Measurements from ENCODE around the gene STK32C. TPM values are rescaled to one million over a fixed set of nuclear protein-coding genes. Genes with fewer than 3 reads are reported as not detected.

The STK32C gene
- polyA plus RNA-seq, 4 donors: 3.4 to 12.0 (median 7.0) TPM

DNA sequence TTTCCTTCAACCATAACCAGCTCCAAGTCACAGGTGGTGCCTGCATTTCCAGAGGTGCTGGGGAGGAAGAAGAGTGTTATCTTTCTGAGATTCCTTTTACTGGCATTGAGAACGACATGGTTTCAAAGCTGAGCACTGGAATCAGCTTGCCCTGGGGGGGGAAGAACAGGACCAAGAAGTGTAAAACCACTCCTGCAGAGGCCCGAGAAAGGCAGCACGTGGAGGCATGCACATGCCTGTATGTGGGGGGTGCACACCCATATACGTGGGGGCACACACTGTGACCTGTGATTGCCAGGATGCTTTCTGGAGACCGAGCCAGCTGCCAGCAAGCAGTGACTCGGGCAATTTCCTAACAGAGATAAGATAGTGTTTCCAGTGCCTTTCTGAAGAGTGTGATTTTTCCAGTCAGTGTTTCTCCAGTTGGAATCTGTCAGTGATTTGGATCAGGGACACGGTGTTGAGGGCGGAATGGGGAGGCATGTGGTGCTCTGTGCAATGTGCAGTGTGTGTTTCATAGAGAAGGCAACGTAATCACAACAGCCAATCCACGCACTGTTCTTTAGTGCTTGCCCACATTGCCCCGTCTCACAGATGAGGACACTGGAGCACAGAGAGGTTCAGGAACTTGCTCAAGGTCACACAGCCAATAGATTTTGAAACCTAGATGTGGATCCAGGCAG is 28.5 kb upstream of the STK32C start:
- Histone ChIP-seq H3K27me3 (ENCODE audit: control insufficient read depth in 3 of 3, insufficient read depth in 3 of 3, low read length in 3 of 3) (no peaks in the 10 kb centered on the region), H3K4me1 (ENCODE audit: control insufficient read depth in 3 of 3, insufficient read depth in 2 of 3, low read depth in 1 of 3, low read length in 2 of 3) (peaks cover 0 to 14% (median 2%) of the 10 kb centered on the region in 3 donors), H3K36me3 (ENCODE audit: control insufficient read depth in 3 of 3, insufficient read depth in 2 of 3, low read depth in 1 of 3, low read length in 3 of 3) (peaks cover 0 to 27% (median 3%) of the 10 kb centered on the region in 3 donors), H3K9me3 (ENCODE audit: control insufficient read depth in 2 of 2, insufficient read depth in 1 of 2, low read depth in 1 of 2, low read length in 1 of 2) (no peaks in the 10 kb centered on the region), H3K27ac (ENCODE audit: low read depth in 1 of 3, low read length in 2 of 3) (peak overlapping the region; percentile 43 to 81 (median 62)), H3K4me3 (ENCODE audit: low read depth in 1 of 3, low read length in 3 of 3) (peak overlapping the region in 1 of 3 donors; percentile 44)
- FAIRE-seq (no peak), DNase-seq (peak; percentile 9 to 67)
- 22 to 50% (median 41%) methylated on average over 11 of the region's 11 CpGs for WGBS, 3 donors

DNA sequence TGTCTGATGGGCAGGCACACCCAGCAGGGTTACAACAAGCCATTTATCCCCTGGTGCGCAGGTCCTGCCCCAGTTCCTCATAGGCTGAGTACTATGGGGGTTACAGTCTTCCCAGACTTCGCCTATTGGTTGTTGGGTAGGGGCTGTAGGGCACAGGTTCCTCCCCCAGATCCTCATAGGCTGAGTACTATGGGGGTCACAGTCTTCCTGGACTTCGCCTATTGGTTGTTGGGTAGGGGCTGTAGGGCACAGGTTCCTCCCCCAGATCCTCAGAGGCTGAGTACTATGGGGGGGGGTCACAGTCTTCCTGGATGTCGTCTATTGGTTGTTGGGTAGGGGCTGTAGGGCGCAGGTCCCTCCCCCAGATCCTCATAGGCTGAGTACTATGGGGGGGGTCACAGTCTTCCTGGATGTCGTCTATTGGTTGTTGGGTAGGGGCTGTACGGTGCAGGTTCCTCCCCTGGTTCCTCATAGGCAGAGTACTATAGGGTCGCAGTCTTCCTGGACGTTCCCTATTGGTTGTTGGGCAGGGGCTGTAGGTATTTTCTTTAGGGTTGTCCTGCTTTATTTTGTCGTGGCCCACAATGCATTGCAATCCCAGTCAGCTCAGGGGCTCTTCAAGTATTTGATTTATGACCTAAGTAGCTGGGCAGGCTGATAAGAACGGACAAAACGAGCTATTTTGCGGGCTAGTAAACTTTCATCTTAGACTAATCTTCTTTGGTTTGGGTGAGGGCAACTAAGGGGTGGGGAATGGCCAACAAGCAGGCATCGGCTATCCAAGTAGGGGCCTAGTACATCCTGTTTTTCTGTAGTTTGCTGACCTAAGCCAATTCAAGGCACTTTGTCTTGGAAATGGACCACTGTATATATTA is 27.7 kb upstream of the STK32C start:
- H3K4me1 ChIP-seq (ENCODE audit: control insufficient read depth in 3 of 3, insufficient read depth in 2 of 3, low read depth in 1 of 3, low read length in 2 of 3): peaks cover 0 to 18% (median 2%) of the 10 kb centered on the region in 3 donors
- FAIRE-seq (no peak), DNase-seq (peak; percentile 5 to 48)
- H3K27ac ChIP-seq (ENCODE audit: low read depth in 1 of 3, low read length in 2 of 3): peak overlapping the region in 2 of 3 donors; percentile 43 to 81
- no peaks in the 10 kb centered on the region for H3K27me3 ChIP-seq (ENCODE audit: control insufficient read depth in 3 of 3, insufficient read depth in 3 of 3, low read length in 3 of 3)
- peaks cover 0 to 22% (median 3%) of the 10 kb centered on the region in 3 donors for H3K36me3 ChIP-seq (ENCODE audit: control insufficient read depth in 3 of 3, insufficient read depth in 2 of 3, low read depth in 1 of 3, low read length in 3 of 3)
- H3K9me3 ChIP-seq (ENCODE audit: control insufficient read depth in 2 of 2, insufficient read depth in 1 of 2, low read depth in 1 of 2, low read length in 1 of 2): no peaks in the 10 kb centered on the region
- 67 to 75% (median 68%) methylated on average over 14 of the region's 14 CpGs for WGBS, 3 donors
- no peak overlapping the region for H3K4me3 ChIP-seq (ENCODE audit: low read depth in 1 of 3, low read length in 3 of 3)

DNA sequence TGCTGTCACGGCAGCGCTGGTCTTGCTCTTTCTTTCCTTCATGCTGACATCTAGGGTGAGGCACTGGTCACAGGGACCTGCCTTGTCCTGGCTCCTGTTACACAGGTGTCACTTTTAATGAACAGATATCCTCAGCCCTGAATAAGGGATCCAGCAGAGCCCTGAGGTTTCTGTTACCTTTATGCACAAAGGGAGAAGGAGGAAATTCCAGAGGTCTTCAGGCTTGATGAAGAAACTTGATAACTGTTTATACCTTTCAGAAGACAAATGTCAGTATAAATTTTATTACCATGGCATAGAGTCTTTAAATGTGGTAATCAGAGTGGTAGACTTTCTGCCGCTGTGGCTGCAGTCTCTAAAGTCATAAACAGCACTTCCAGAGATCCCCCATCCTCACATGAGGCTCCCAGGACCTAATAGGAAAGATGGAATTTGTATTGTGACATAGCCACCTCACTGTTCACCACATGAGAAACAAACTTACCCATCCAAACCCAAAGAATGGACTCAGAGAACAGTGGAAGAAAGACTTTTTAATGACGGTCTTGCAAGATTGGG is 27.0 kb upstream of the STK32C start:
- FAIRE-seq (no peak), DNase-seq (no peak)
- Histone ChIP-seq H3K9me3 (ENCODE audit: control insufficient read depth in 2 of 2, insufficient read depth in 1 of 2, low read depth in 1 of 2, low read length in 1 of 2) (no peaks in the 10 kb centered on the region), H3K27ac (ENCODE audit: low read depth in 1 of 3, low read length in 2 of 3) (no peak overlapping the region), H3K27me3 (ENCODE audit: control insufficient read depth in 3 of 3, insufficient read depth in 3 of 3, low read length in 3 of 3) (no peaks in the 10 kb centered on the region), H3K36me3 (ENCODE audit: control insufficient read depth in 3 of 3, insufficient read depth in 2 of 3, low read depth in 1 of 3, low read length in 3 of 3) (peaks cover 0 to 21% (median 3%) of the 10 kb centered on the region in 3 donors), H3K4me1 (ENCODE audit: control insufficient read depth in 3 of 3, insufficient read depth in 2 of 3, low read depth in 1 of 3, low read length in 2 of 3) (peaks cover 0 to 25% (median 2%) of the 10 kb centered on the region in 3 donors), H3K4me3 (ENCODE audit: low read depth in 1 of 3, low read length in 3 of 3) (no peak overlapping the region)
- WGBS, 3 donors: 92 to 97% (median 93%) methylated on average over 4 of the region's 4 CpGs

DNA sequence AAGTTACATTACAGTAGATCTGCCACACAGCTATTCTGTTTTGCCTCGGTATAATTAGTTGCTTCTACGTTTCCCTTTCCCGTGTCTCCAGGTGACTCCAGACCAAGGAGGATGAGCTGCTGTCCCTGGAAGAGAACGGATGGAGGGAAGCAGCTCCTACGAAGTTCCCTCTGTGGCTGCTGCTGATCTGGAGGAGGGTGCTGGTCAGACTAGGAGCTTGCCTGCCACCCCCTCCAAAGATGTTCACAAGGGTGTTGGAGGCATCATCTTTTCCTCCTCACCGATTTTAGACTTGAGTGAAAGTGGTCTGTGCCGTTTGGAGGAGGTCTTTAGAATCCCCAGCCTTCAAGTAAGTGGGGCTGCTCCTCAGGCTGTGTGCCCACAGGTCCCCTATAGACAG is 25.6 kb upstream of the STK32C start:
- FAIRE-seq: no peak

DNA sequence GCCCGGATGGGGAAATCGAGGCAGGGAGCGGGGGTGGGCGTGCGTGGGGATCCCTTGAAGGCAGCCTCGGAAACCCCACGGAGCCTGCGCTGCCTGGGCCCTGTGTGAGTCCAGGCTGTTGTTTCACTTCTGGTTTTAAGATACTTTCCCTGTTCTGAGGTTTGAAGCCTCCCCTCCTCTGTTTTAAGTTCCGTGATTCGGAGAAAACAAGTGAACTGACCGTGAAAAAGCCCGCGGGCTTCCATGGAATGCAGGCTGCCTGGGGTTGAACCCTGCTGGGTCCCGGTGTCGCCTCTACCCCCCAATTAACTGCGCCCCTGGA is 24.6 kb upstream of the STK32C start:
- H3K27me3 ChIP-seq (ENCODE audit: control insufficient read depth in 3 of 3, insufficient read depth in 3 of 3, low read length in 3 of 3): no peaks in the 10 kb centered on the region
- FAIRE-seq: no peak
- H3K9me3 ChIP-seq (ENCODE audit: control insufficient read depth in 2 of 2, insufficient read depth in 1 of 2, low read depth in 1 of 2, low read length in 1 of 2): no peaks in the 10 kb centered on the region
- H3K27ac ChIP-seq (ENCODE audit: low read depth in 1 of 3, low read length in 2 of 3): peak overlapping the region in 2 of 3 donors; percentile 83 to 86
- H3K4me1 ChIP-seq (ENCODE audit: control insufficient read depth in 3 of 3, insufficient read depth in 2 of 3, low read depth in 1 of 3, low read length in 2 of 3): peaks cover 0 to 25% (median 2%) of the 10 kb centered on the region in 3 donors
- WGBS, 3 donors: 5 to 10% (median 6%) methylated on average over 14 to 16 of the region's 16 CpGs
- peak overlapping the region; percentile 43 to 83 (median 82) for H3K4me3 ChIP-seq (ENCODE audit: low read depth in 1 of 3, low read length in 3 of 3)
- DNase-seq: no peak
- H3K36me3 ChIP-seq (ENCODE audit: control insufficient read depth in 3 of 3, insufficient read depth in 2 of 3, low read depth in 1 of 3, low read length in 3 of 3): peaks cover 0 to 8% (median 0%) of the 10 kb centered on the region in 3 donors

More for the DNA sequence above, 25.6 kb upstream of the STK32C start:
- WGBS, 3 donors: 85 to 89% (median 88%) methylated on average over 7 of the region's 7 CpGs
- Histone ChIP-seq H3K9me3 (ENCODE audit: control insufficient read depth in 2 of 2, insufficient read depth in 1 of 2, low read depth in 1 of 2, low read length in 1 of 2) (no peaks in the 10 kb centered on the region), H3K27me3 (ENCODE audit: control insufficient read depth in 3 of 3, insufficient read depth in 3 of 3, low read length in 3 of 3) (no peaks in the 10 kb centered on the region), H3K36me3 (ENCODE audit: control insufficient read depth in 3 of 3, insufficient read depth in 2 of 3, low read depth in 1 of 3, low read length in 3 of 3) (peaks cover 0 to 12% (median 0%) of the 10 kb centered on the region in 3 donors), H3K27ac (ENCODE audit: low read depth in 1 of 3, low read length in 2 of 3) (no peak overlapping the region), H3K4me3 (ENCODE audit: low read depth in 1 of 3, low read length in 3 of 3) (no peak overlapping the region), H3K4me1 (ENCODE audit: control insufficient read depth in 3 of 3, insufficient read depth in 2 of 3, low read depth in 1 of 3, low read length in 2 of 3) (peaks cover 0 to 25% (median 2%) of the 10 kb centered on the region in 3 donors)
- no peak for DNase-seq

DNA sequence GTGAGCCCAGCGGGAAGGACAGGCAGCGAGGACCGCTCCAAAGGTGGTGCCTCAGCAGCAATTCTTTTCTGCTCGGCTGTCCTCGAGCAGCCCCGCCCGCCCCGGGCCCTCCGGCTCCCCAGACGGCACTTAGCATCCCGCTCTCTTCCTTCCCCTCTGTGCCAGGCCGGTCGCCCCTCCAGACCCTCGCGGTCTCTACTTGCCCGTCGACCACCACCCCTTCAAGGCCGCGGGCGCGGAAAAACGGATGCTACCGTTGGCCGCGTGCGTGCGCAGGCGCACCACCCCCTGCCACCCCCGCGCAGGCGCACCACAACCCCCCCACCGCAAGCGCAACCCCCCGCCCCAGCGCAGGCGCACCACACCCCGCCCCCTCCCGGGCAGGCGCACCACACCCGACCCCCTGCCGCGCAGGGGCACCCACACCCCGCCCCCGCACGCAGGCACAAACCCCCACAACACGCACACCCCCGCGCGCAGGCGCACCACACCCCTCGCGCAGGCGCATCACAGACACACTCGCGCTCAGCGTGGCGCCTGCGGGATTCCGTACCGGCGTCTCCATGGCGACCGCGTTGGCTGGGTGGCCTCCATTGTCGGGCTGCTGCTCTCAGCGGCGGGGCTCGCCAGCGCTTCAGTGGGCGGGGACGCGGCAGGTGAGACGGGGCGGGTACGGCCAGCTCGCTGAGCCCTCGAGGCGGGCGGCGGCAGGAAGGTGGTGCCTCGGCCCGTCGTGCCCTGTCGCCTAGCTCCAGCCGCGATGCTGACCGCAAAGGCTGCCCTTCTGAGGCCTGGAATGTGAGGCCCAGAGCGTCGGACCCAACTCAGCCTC is 24.1 kb upstream of the STK32C start, which contains the start of gene LRRC27:
Gene LRRC27 (plus strand): TSS at position 593 of the 832 bp plus-strand sequence. CDS start 1,332 bp downstream, outside the sequence.
- Histone ChIP-seq H3K36me3 (ENCODE audit: control insufficient read depth in 3 of 3, insufficient read depth in 2 of 3, low read depth in 1 of 3, low read length in 3 of 3) (peaks cover 0 to 11% (median 0%) of the 10 kb centered on the region in 3 donors), H3K27me3 (ENCODE audit: control insufficient read depth in 3 of 3, insufficient read depth in 3 of 3, low read length in 3 of 3) (no peaks in the 10 kb centered on the region), H3K27ac (ENCODE audit: low read depth in 1 of 3, low read length in 2 of 3) (peak within 1 kb of the TSS; percentile 9 to 86 (median 83)), H3K4me1 (ENCODE audit: control insufficient read depth in 3 of 3, insufficient read depth in 2 of 3, low read depth in 1 of 3, low read length in 2 of 3) (peaks cover 0 to 25% (median 2%) of the 10 kb centered on the region in 3 donors), H3K9me3 (ENCODE audit: control insufficient read depth in 2 of 2, insufficient read depth in 1 of 2, low read depth in 1 of 2, low read length in 1 of 2) (no peaks in the 10 kb centered on the region), H3K4me3 (ENCODE audit: low read depth in 1 of 3, low read length in 3 of 3) (peak within 1 kb of the TSS; percentile 68 to 83 (median 82))
- DNase-seq (peak; percentile 97 to 99), FAIRE-seq (no peak)
- WGBS, 3 donors: 0 to 1% (median 1%) methylated on average over 51 to 87 of the region's 89 CpGs

DNA sequence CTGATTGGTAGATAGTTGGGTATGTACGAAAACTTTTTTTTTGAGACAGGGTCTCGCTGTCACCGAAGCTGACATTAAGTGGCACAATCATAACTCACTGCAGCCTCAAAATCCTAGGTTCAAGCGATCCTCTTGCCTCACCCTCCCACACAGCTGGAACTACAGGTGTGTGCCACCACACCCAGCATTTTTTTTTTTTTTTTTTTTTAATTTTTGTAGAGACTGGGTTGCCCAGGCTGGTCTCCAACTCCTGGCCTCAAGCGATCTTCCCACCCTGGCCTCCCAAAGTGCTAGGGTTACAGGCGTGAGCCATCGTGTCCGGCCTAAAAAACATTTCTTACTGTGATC is 22.7 kb upstream of the STK32C start:
- WGBS, 3 donors: 85 to 86% (median 85%) methylated on average over 8 of the region's 8 CpGs
- H3K27ac ChIP-seq (ENCODE audit: low read depth in 1 of 3, low read length in 2 of 3): no peak overlapping the region
- FAIRE-seq: no peak

More for the DNA sequence above, 22.7 kb upstream of the STK32C start:
- Histone ChIP-seq H3K4me3 (ENCODE audit: low read depth in 1 of 3, low read length in 3 of 3) (peak overlapping the region in 1 of 3 donors; percentile 82), H3K36me3 (ENCODE audit: control insufficient read depth in 3 of 3, insufficient read depth in 2 of 3, low read depth in 1 of 3, low read length in 3 of 3) (peaks cover 0 to 13% (median 0%) of the 10 kb centered on the region in 3 donors), H3K4me1 (ENCODE audit: control insufficient read depth in 3 of 3, insufficient read depth in 2 of 3, low read depth in 1 of 3, low read length in 2 of 3) (peaks cover 0 to 13% (median 2%) of the 10 kb centered on the region in 3 donors), H3K9me3 (ENCODE audit: control insufficient read depth in 2 of 2, insufficient read depth in 1 of 2, low read depth in 1 of 2, low read length in 1 of 2) (no peaks in the 10 kb centered on the region), H3K27me3 (ENCODE audit: control insufficient read depth in 3 of 3, insufficient read depth in 3 of 3, low read length in 3 of 3) (no peaks in the 10 kb centered on the region)
- no peak for DNase-seq

All from small intestine (tissue), 7 donors.